Spleen (tissue), 11 donors: Measurements from ENCODE around the gene RPL35. TPM values are rescaled to one million over a fixed set of nuclear protein-coding genes. Genes with fewer than 3 reads are reported as not detected.
"Not testable (repeated sequence)": the region's sequence is repeated elsewhere in the genome, so short reads cannot be mapped to it uniquely, and the experiment has no call there.

Source experiments
- DNase-seq: peaks from one replicate; pipeline ENCODE4 v3.0.0-alpha.2; 2020
- H3K27ac ChIP-seq, 8 donors: fragments of 200-600 bp; sonication (generic) in 7 of 8; 1 replicate in 4 of 8; 2 replicates in 4 of 8; pipeline versions ENCODE4 v1.5.0 to v1.8.0; 2016 to 2021; ENCODE audit warnings: inconsistent platforms in 4 of 8, mild to moderate bottlenecking in 4 of 8, moderate library complexity in 1 of 8
- H3K27me3 ChIP-seq, 7 donors: fragments of 200-600 bp; sonication (generic) in 6 of 7; replicated peaks in 1 of 7; 1 replicate in 4 of 7; 2 replicates in 3 of 7; pipeline versions ENCODE4 v1.5.0 to v1.8.0; 2016 to 2021; ENCODE audit warnings: inconsistent platforms in 3 of 7, mild to moderate bottlenecking in 1 of 7
- H3K36me3 ChIP-seq, 6 donors: fragments of 200-600 bp; sonication (generic) in 5 of 6; 1 replicate in 4 of 6; 2 replicates in 2 of 6; pipeline versions ENCODE4 v1.5.0 to v1.8.0; 2016 to 2021; ENCODE audit warnings: inconsistent platforms in 2 of 6
- H3K4me1 ChIP-seq, 6 donors: fragments of 200-600 bp; sonication (generic) in 5 of 6; 1 replicate in 3 of 6; 2 replicates in 3 of 6; pipeline versions ENCODE4 v1.5.0 to v1.8.0; 2016 to 2021; ENCODE audit warnings: inconsistent platforms in 3 of 6
- H3K4me3 ChIP-seq, 8 donors: fragments of 200-600 bp; sonication (generic) in 7 of 8; 1 replicate in 4 of 8; 2 replicates in 4 of 8; pipeline versions ENCODE4 v1.5.0 to v1.8.0; 2016 to 2021; ENCODE audit warnings: inconsistent platforms in 4 of 8, mild to moderate bottlenecking in 4 of 8, moderate library complexity in 2 of 8
- H3K9me3 ChIP-seq, 8 donors: fragments of 200-600 bp; sonication (generic) in 7 of 8; 1 replicate in 4 of 8; 2 replicates in 4 of 8; pipeline versions ENCODE4 v1.5.0 to v1.8.0; 2016 to 2021; ENCODE audit warnings: inconsistent platforms in 4 of 8
- CTCF ChIP-seq, 11 experiments: fragments of 200-600 bp in 7 of 11; fragments of 450-650 bp in 4 of 11; sonication (generic) in 4 of 11; IDR thresholded peaks in 8 of 11; conservative IDR thresholded peaks in 3 of 11; 1 replicate in 7 of 11; 2 replicates in 4 of 11; pipeline versions ENCODE4 v1.4.0 to v1.8.0; 2016 to 2021; ENCODE audit warnings: antibody characterized with exemption in 11 of 11, inconsistent platforms in 4 of 11, mild to moderate bottlenecking in 1 of 11
- POLR2A ChIP-seq, 3 donors: fragments of 450-650 bp; IDR thresholded peaks; one replicate each; pipeline ENCODE4 v1.5.1; 2017; ENCODE audit warnings: antibody characterized with exemption in 3 of 3, mild to moderate bottlenecking in 1 of 3
- POLR2AphosphoS5 ChIP-seq, 3 donors: sonication (generic); formaldehyde crosslinking; IDR thresholded peaks; one replicate each; pipeline ENCODE4 v1.5.1; 2017; ENCODE audit warnings: antibody characterized with exemption in 3 of 3
- WGBS, 5 donors: extraction: QIAGEN DNeasy Blood & Tissue Kit in 3 of 5; methylation state at CpG; one replicate each; pipeline versions ENCODE4 v1.1.5 to v1.1.7; 2013 to 2018; 5-methylcytosine and 5-hydroxymethylcytosine counted together
- intact Hi-C: fragments of 100-400 bp; cut with DNase I; formaldehyde crosslinking; loops from one replicate; pipeline ENCODE4 v1.15.0; 2023; ENCODE audit warnings: low total_unique reads
- polyA plus RNA-seq, 3 donors: library from polyadenylated mRNA; stranded (reverse); fragments of 200-250 nt; gene quantifications; one replicate each; pipeline ENCODE4 v1.2.1, GENCODE V29; 2013
- total RNA-seq, 7 donors: library from RNA; depleted of rRNA in 3 of 7; stranded (reverse); fragments of >200 nt in 3 of 7; fragmentation: NEBNext Ultra II Directional in 4 of 7; extraction: Animal tissue kit (Norgen Biotek cat#: 25700) in 4 of 7; gene quantifications; one replicate each; pipeline versions ENCODE4 v1.1.0 to v1.2.1, GENCODE V29; 2016 to 2021
- donor health status: healthy with polysubstance abuse.
- donor health status: DM: no; HTN: no; CAD: no; lungs with moderate emphysema.
- donor health status: DM: no; HTN: no; CAD: no.
- donor health status: Bipolar disorder and iron deficiency.
- donor health status: healthy.
- donor health status: DM: no; HTN: no; CAD: no.
- donor health status: DM: yes; HTN: yes; CAD: no.

The RPL35 gene
- total and polyA plus RNA-seq, 10 donors = 873 to 8,208 (median 1,050) TPM

GRCh38 chr9:124841075-124841821 lies 20.5 kb downstream of the RPL35 start:
- intact Hi-C loops = no loop called here
- no peaks in the 10 kb centered on the region for H3K36me3 ChIP-seq
- no peaks in the 10 kb centered on the region for H3K9me3 ChIP-seq
- WGBS, 5 donors = 82 to 91% (median 90%) methylated on average over 11 to 14 of the region's 14 CpGs
- TF ChIP-seq POLR2AphosphoS5 (IDR thresholded peaks at IDR 0.05) (no peak), CTCF (IDR thresholded peaks at IDR 0.05 in 8 of 11, conservative IDR thresholded peaks at IDR 0.05 in 3 of 11) (no peak), POLR2A (IDR thresholded peaks at IDR 0.05) (no peak)
- no peak overlapping the region for H3K4me3 ChIP-seq
- H3K4me1 ChIP-seq = peaks cover 0 to 18% (median 6%) of the 10 kb centered on the region in 6 donors
- peaks cover 0 to 26% (median 3%) of the 10 kb centered on the region in 7 donors for H3K27me3 ChIP-seq
- DNase-seq = no peak
- no peak overlapping the region for H3K27ac ChIP-seq

DNA sequence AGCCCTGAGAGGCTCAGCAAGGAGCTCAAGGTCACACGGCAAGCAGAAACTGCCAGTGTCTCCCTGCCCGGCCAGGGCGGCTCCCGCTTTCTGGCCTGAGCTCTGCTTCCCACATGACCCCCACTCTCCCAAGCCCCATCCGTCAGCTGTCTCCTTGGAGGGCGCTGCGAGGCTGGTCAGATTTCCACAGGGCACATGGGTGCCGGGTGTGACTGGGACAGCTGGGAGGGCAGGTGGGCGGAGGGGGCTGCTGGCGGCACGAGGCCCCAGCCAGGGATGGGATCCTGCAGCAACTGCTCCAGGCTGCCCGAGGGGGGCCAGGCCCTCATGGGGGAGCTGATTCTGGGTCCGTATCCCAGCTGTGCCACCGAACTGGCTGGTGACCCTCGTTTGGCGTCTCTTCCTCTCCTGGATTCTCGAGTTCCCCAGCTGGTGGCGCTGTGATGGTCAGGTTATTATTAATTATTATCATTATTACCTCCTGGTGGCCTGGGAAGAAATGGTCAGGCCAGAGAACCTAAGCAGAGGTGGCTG lies 21.4 kb downstream of the RPL35 start:
- Histone ChIP-seq H3K27ac (peak overlapping the region in 4 of 8 donors; percentile 8 to 49 (median 21)), H3K4me3 (no peak overlapping the region), H3K4me1 (peaks cover 0 to 20% (median 7%) of the 10 kb centered on the region in 6 donors), H3K27me3 (peaks cover 0 to 26% (median 3%) of the 10 kb centered on the region in 7 donors), H3K36me3 (no peaks in the 10 kb centered on the region), H3K9me3 (no peaks in the 10 kb centered on the region)
- no peak for DNase-seq
- no peak for TF ChIP-seq POLR2A (IDR thresholded peaks at IDR 0.05)
- TF ChIP-seq POLR2AphosphoS5 (IDR thresholded peaks at IDR 0.05) = peak in 2 of 3 donors; percentile 14 to 33
- TF ChIP-seq CTCF (IDR thresholded peaks at IDR 0.05 in 8 of 11, conservative IDR thresholded peaks at IDR 0.05 in 3 of 11) = peak in 9 of 11 experiments; percentile 9 to 43 (median 29)
- intact Hi-C loops = no loop called here
- 62 to 78% (median 64%) methylated on average over 16 to 18 of the region's 18 CpGs for WGBS, 5 donors

- H3K27ac ChIP-seq = peak overlapping the region in 4 of 8 donors; percentile 8 to 49 (median 21)
- H3K36me3 ChIP-seq = no peaks in the 10 kb centered on the region
- peaks cover 0 to 26% (median 3%) of the 10 kb centered on the region in 7 donors for H3K27me3 ChIP-seq
- DNase-seq = no peak
- no peak overlapping the region for H3K4me3 ChIP-seq
- intact Hi-C loops = no loop called here
- TF ChIP-seq POLR2AphosphoS5 (IDR thresholded peaks at IDR 0.05) (no peak), POLR2A (IDR thresholded peaks at IDR 0.05) (no peak), CTCF (IDR thresholded peaks at IDR 0.05 in 8 of 11, conservative IDR thresholded peaks at IDR 0.05 in 3 of 11) (peak in 9 of 11 experiments; percentile 26 to 53 (median 47))
- WGBS, 5 donors = 54 to 72% (median 56%) methylated on average over 7 to 12 of the region's 12 CpGs
- H3K9me3 ChIP-seq = no peaks in the 10 kb centered on the region
- peaks cover 0 to 26% (median 13%) of the 10 kb centered on the region in 6 donors for H3K4me1 ChIP-seq
Observed at GRCh38 chr9:124839612-124840299, 22.0 kb downstream of the RPL35 start.

- H3K9me3 ChIP-seq, intact Hi-C loops, H3K36me3 ChIP-seq, H3K27ac ChIP-seq, DNase-seq: not testable (repeated sequence)
- peaks cover 0 to 26% (median 3%) of the 10 kb centered on the region in 7 donors for H3K27me3 ChIP-seq
- H3K4me1 ChIP-seq = peaks cover 0 to 27% (median 16%) of the 10 kb centered on the region in 6 donors
- WGBS, 5 donors = 43 to 77% (median 60%) methylated on average over 12 to 46 of the region's 52 CpGs
- H3K4me3 ChIP-seq = peak overlapping the region in 1 of 8 donors; percentile 55
Observed at GRCh38 chr9:124838567-124839275, 23.0 kb downstream of the RPL35 start.

DNA sequence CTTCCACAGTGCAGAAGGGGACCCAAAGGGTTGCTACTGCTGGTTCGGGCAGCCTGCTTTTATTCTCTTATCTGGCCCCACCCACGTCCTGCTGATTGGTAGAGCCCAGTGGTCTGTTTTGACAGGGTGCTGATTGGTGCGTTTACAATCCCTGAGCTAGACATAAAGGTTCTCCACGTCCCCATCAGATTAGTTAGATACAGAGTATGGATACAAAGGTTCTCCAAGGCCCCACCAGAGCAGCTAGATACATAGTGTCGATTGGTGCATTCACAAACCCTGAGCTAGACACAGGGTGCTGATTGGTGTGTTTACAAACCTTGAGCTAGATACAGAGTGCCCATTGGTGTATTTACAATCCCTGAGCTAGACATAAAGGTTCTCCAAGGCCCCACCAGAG lies 23.6 kb downstream of the RPL35 start:
- H3K27ac ChIP-seq, intact Hi-C loops, H3K9me3 ChIP-seq, H3K4me3 ChIP-seq, DNase-seq, H3K36me3 ChIP-seq: not testable (repeated sequence)
- WGBS, 5 donors = 72 to 100% (median 78%) methylated on average over 2 to 5 of the region's 5 CpGs
- peaks cover 0 to 26% (median 3%) of the 10 kb centered on the region in 7 donors for H3K27me3 ChIP-seq
- peaks cover 0 to 30% (median 17%) of the 10 kb centered on the region in 6 donors for H3K4me1 ChIP-seq
